GM12878 (cell line): ENCODE results near the gene SYMPK. TPM values are rescaled to one million over a fixed set of nuclear protein-coding genes. Genes with fewer than 3 reads are reported as not detected.

ENCODE experiments used
- ASH2L ChIP-seq: fragments of 300-600, 200-600 bp; sonication (generic); IDR thresholded peaks from 2 replicates; pipeline ENCODE4 v1.6.1; 2017; ENCODE audit warnings: low read depth, mild to moderate bottlenecking, borderline replicate concordance
- ATF7 ChIP-seq: fragments of 450-650 bp; IDR thresholded peaks from 2 replicates; pipeline ENCODE4 v1.6.1; 2016; ENCODE audit warnings: low read depth, mild to moderate bottlenecking
- CBX5 ChIP-seq: sonication (generic); IDR thresholded peaks from 2 replicates; pipeline ENCODE4 v1.6.1; 2016; ENCODE audit warnings: low read depth, moderate library complexity, mild to moderate bottlenecking, inconsistent platforms
- DPF2 ChIP-seq: fragments of 450-650 bp; IDR thresholded peaks from 2 replicates; pipeline ENCODE4 v1.6.1; 2017; ENCODE audit warnings: mild to moderate bottlenecking
- ESRRA ChIP-seq: IDR thresholded peaks from 2 replicates; pipeline ENCODE4 v1.6.1; 2012; ENCODE audit warnings: mild to moderate bottlenecking, low read length, improper control_type of control experiment
- HCFC1 ChIP-seq: fragments of 150-350 bp; IDR thresholded peaks from 2 replicates; pipeline ENCODE4 v1.6.1; 2014; ENCODE audit warnings: low read length
- IRF4 ChIP-seq: IDR thresholded peaks from 2 replicates; pipeline ENCODE4 v1.6.1; 2011; ENCODE audit warnings: low read depth, low read length
- JUND ChIP-seq: IDR thresholded peaks from 2 replicates; pipeline ENCODE4 v1.6.1; 2012; ENCODE audit warnings: low read depth, mild to moderate bottlenecking, low read length, improper control_type of control experiment, moderate library complexity
- LARP7 ChIP-seq: fragments of 450-650 bp; IDR thresholded peaks from 2 replicates; pipeline ENCODE4 v1.6.1; 2017; ENCODE audit warnings: mild to moderate bottlenecking
- MEF2A ChIP-seq: IDR thresholded peaks from 2 replicates; pipeline ENCODE4 v1.6.1; 2011; ENCODE audit warnings: low read depth, mild to moderate bottlenecking, low read length, moderate library complexity; ENCODE audit not compliant: insufficient read depth
- MEF2B ChIP-seq: fragments of 450-650 bp; IDR thresholded peaks from 2 replicates; pipeline ENCODE4 v1.6.1; 2018; ENCODE audit warnings: mild to moderate bottlenecking, moderate library complexity; ENCODE audit not compliant: partially characterized antibody, poor library complexity, severe bottlenecking
- PAX5 ChIP-seq: IDR thresholded peaks from 2 replicates; pipeline ENCODE4 v1.6.1; 2011; ENCODE audit warnings: low read depth, low read length, borderline replicate concordance
- POLR2A ChIP-seq: IDR thresholded peaks from 2 replicates; pipeline ENCODE4 v1.6.1; 2011; ENCODE audit warnings: low read depth, mild to moderate bottlenecking, low read length
- RAD21 ChIP-seq: IDR thresholded peaks from 2 replicates; pipeline ENCODE4 v1.6.1; 2011; ENCODE audit warnings: mild to moderate bottlenecking, low read depth, low read length, moderate library complexity; ENCODE audit not compliant: insufficient read depth
- RAD51 ChIP-seq: fragments of 450-650 bp; IDR thresholded peaks from 2 replicates; pipeline ENCODE4 v1.6.1; 2016; ENCODE audit warnings: moderate library complexity, mild to moderate bottlenecking, inconsistent platforms
- RFX5 ChIP-seq: IDR thresholded peaks from 2 replicates; pipeline ENCODE4 v1.6.1; 2011; ENCODE audit warnings: low read depth, low read length, improper control_type of control experiment
- RUNX3 ChIP-seq: IDR thresholded peaks from 2 replicates; pipeline ENCODE4 v1.6.1; 2012; ENCODE audit warnings: low read length, inconsistent platforms
- SIN3A ChIP-seq: IDR thresholded peaks from 2 replicates; pipeline ENCODE4 v1.6.1; 2012; ENCODE audit warnings: low read depth, low read length, improper control_type of control experiment
- SKIL ChIP-seq: fragments of 450-650 bp; IDR thresholded peaks from 2 replicates; pipeline ENCODE4 v1.6.1; 2017; ENCODE audit warnings: mild to moderate bottlenecking, low read depth, inconsistent platforms; ENCODE audit not compliant: poor library complexity, severe bottlenecking
- SPI1 ChIP-seq: IDR thresholded peaks from 2 replicates; pipeline ENCODE4 v1.6.1; 2011; ENCODE audit warnings: low read depth, mild to moderate bottlenecking, low read length, moderate library complexity, borderline replicate concordance; ENCODE audit not compliant: insufficient read depth
- STAT1 ChIP-seq: fragments of 450-650 bp; conservative IDR thresholded peaks from 2 replicates; pipeline ENCODE4 v1.6.1; 2014; ENCODE audit warnings: antibody characterized with exemption, mild to moderate bottlenecking
- USF1 ChIP-seq: IDR thresholded peaks from 2 replicates; pipeline ENCODE4 v1.6.1; 2011; ENCODE audit warnings: borderline replicate concordance, low read depth, mild to moderate bottlenecking, moderate library complexity, mixed read lengths, low read length; ENCODE audit not compliant: insufficient read depth; ENCODE audit errors: extremely low read length
- YBX1 ChIP-seq: fragments of 450-650 bp; IDR thresholded peaks from 2 replicates; pipeline ENCODE4 v1.6.1; 2016; ENCODE audit warnings: antibody characterized with exemption
- ZBED1 ChIP-seq: IDR thresholded peaks from 2 replicates; pipeline ENCODE4 v1.6.1; 2016; ENCODE audit warnings: borderline replicate concordance
- ZBTB11 ChIP-seq: fragments of 450-650 bp; formaldehyde crosslinking; IDR thresholded peaks from 2 replicates; pipeline ENCODE4 v1.5.0; 2022; ENCODE audit warnings: mild to moderate bottlenecking, missing genetic modification characterization
- ZNF384 ChIP-seq: IDR thresholded peaks from 2 replicates; pipeline ENCODE4 v1.6.1; 2012; ENCODE audit warnings: low read depth, mild to moderate bottlenecking, low read length, improper control_type of control experiment, borderline replicate concordance
- polyA plus RNA-seq, 11 experiments: library from polyadenylated mRNA; depleted of rRNA in 4 of 11; unstranded in 6 of 11; stranded (reverse) in 5 of 11; fragments of >200 nt; fragmentation: Nextera tagmentation in 4 of 11; fragmentation: Illumina TruSeq in 1 of 11; extraction: Ambion mirVana in 4 of 11; extraction: Trizol in 1 of 11; gene quantifications; 1 replicate in 1 of 11; 2 replicates in 10 of 11; pipeline versions ENCODE4 v1.2.1 to v1.2.3, GENCODE V29; 2011 to 2016; ENCODE audit warnings: inconsistent platforms in 2 of 11, missing spikeins in 2 of 11, low read depth in 1 of 11
- total RNA-seq, 4 experiments: library from RNA; depleted of rRNA in 3 of 4; stranded (reverse); fragments of >200 nt in 3 of 4; fragmentation: Illumina TruSeq in 1 of 4; extraction: Trizol in 1 of 4; gene quantifications; 2 replicates each; pipeline versions ENCODE4 v1.2.1 to v1.2.3, GENCODE V29; 2013 to 2021

Gene SYMPK
- total and polyA plus RNA-seq, 10 of the 15 experiments (the other 5 are each of a cell fraction or from before 2014, with no cell fraction given), result 0.49 to 109 (median 42.5) TPM

- TF ChIP-seq RAD51 (peak; percentile 13; the same call in 1 of the 2 replicates), ZBTB11 (no peak), MEF2B (peak; percentile 39), ATF7 (peak; percentile 72), CBX5 (no peak), PAX5 (no peak), ESRRA (peak; percentile 88), SIN3A (no peak), SPI1 (no peak), LARP7 (peak; percentile 84; the same call in 1 of the 2 replicates), MEF2A (no peak), ASH2L (no peak), USF1 (no peak), IRF4 (no peak), HCFC1 (peak; percentile 36; the same call in 1 of the 2 replicates), DPF2 (peak; percentile 92), RUNX3 (peak; percentile 70), RFX5 (no peak), ZNF384 (peak; percentile 89), POLR2A (peak; percentile 85), JUND (0 out of 2 replicates have a peak, but pooled peaks have one; percentile 16), ZBED1 (no peak), RAD21 (peak; percentile 79), SKIL (peak; percentile 28), YBX1 (no peak), STAT1 (0 out of 2 replicates have a peak, but pooled peaks have one; percentile 40)
Measured at GRCh38 chr19:45882652-45883585, 20.0 kb upstream of the SYMPK start (continued).
